GM21526 (cell line): ENCODE results near the gene CCNQ.

Experiments used
- ATAC-seq: cut with Tn5 transposase; IDR thresholded peaks from one replicate; pipeline ENCODE4 v1.9.1; 2021; ENCODE audit warnings: moderate library complexity; ENCODE audit not compliant: unreplicated experiment, low FRiP score

CCNQ gene

GRCh38 chrX:153578200-153578835 is 20.6 kb downstream of the CCNQ start:
- no peak for ATAC-seq

GRCh38 chrX:153576961-153577360 is 22.0 kb downstream of the CCNQ start:
- no peak for ATAC-seq

DNA sequence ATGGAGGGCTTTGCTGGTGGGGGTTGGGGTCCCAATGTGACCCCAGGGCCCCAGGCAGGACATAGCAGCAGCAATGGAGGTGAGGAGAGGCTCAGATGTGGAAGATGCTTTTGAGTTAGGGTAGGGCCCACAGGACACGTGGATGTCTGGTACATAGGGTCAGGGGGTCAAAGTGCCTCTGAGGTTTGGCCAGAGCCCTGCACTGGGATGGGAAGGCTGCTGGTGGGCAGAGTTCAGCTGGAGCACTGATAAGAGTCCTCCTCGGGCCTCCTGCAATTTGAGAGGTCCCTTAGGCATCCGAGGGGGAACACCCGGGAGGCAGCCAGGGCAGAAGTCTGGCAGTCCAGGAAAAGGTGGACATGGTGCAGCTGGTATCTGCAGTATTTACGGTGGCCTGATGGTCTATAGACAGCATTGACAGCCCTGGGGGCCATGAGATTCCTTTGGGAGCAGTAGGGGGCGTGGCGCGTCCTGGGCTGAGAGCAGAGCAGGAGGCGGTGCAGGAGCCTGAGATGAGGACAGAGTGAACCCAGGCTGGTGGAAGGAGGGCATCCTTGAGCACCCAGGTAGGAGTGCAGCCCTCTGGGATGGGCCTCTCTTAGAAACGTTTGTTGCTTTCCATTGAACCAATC is 22.6 kb downstream of the CCNQ start:
- ATAC-seq, result no peak

DNA sequence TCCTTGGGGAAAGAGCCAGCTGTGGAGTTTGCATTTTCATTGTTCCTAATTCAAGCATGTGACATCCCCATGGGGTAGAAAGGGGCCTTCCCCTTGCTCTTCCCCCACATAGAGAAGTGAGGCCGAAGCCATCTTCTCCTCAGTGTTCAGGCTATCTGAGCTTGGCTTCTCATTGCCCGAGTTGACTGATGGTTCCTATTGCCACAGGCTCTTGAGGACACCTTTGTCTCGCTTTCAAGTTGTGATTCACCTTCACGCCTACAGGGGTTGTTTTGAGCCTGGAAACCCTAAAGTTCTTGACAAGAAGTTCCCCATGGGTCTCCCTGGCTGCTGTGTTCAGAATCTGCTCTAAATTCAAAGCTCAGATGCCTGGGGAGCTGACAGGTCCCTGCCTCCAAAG is 25.0 kb downstream of the CCNQ start:
- no peak for ATAC-seq

- no peak for ATAC-seq
Measured at GRCh38 chrX:153572601-153573000, 26.3 kb downstream of the CCNQ start.

- no peak for ATAC-seq
Measured at GRCh38 chrX:153571534-153571908, 27.4 kb downstream of the CCNQ start.

GRCh38 chrX:153569475-153569874 is 29.5 kb downstream of the CCNQ start:
- ATAC-seq, result no peak

DNA sequence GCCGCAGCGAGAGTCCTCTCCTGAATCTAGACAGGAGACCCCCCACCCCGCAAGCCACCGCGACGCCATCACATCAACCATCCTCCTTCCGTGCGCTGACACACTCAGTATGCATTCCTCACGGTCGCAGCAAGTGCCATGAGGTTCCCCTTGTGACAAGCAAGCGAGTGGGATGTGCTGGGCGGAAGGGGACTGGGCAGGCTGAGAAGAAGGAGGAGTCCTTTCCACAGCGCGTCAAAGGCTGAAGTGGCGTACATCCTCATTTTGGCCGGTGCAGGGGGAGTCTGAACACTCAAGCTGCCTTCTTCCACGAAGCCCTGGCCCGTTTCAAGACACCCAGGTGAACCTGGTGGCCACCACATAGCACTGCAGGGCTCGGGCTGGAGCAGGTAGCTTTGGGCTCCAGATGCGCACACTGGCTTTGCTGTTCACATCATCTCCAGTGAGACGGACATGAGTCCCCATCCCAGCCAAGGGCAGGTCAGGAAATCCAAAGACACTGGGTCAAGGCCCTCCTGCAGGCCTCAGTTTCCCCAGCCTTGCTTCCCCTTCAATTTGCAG is 30.4 kb downstream of the CCNQ start:
- ATAC-seq, result no peak

DNA sequence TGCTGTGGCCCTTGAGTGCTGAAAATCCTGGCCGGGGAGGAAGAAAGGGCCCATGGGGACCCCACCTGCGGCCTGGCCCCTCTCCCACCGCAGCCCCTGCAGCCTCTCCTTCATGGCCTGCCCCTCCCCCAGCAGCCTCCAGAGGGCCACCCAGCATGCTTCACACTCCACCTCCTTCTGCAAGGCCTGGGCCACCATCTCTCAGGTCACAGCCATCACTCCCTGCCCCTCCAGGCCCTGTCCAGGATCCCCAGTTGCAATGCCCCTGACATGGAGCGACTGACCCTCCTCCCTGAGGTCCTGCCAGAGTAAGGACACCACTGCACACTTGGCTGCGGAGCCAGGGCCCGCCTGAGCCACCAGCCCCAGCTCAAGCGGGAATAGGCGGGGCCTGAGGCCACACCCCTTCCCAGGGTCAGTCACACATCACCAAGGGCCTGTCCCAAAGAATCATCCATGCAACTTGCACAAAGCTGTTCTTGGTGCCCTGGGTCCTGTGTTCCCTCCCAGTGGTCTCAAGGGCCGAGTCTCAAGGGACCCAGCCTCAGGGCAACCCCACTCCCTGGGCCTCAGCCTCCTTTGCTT is 32.9 kb downstream of the CCNQ start:
- no peak for ATAC-seq

DNA sequence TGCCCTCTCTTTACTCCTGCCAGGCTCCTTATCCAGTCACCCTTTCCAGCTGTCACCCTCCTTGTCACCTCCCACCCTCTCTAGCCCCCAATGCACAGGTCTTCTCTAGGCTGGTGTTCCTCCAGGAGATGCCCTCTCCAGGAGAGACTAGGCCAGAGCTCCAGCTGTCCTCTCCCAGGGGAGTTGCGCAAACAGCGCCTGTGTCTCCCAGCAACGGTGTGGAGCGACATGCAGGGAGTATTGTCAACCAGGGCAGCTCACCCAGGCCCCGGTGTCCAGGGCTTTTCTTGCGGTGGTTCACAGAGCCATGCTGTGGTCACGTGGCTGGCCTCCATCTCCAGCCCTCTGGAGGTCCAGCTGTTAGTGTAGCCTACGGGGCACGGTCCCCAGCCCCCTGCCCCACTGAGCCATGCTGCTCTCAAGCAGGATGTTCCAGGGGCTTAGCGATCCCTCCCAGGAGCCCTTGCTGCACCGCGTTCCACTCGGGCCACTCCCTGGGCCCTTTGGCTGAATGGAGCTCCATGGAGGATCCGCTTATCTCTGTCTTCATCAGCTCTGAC is 34.8 kb downstream of the CCNQ start:
- ATAC-seq, result no peak

DNA sequence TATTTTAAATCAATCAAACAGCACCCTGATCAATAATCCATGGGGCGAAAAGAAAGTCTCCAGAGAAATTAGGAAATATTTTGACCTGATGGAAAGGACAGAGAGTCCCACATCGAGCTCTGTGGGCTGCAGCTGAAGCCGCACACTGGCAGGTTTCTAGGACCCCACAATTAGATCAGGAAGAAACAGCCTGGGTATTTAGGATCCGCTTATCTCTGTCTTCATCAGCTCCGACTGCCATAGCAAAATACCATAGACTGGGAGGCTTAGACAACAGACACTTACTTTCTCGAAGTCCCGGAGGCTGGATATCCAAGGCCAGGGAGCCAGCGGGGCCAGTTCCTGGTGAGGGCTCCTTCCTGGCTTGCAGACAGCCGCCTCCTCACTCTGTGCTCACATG is 36.4 kb downstream of the CCNQ start:
- no peak for ATAC-seq

GRCh38 chrX:153561337-153561736 is 37.6 kb downstream of the CCNQ start:
- no peak for ATAC-seq

- no peak for ATAC-seq
Measured at GRCh38 chrX:153560466-153560865, 38.5 kb downstream of the CCNQ start.

DNA sequence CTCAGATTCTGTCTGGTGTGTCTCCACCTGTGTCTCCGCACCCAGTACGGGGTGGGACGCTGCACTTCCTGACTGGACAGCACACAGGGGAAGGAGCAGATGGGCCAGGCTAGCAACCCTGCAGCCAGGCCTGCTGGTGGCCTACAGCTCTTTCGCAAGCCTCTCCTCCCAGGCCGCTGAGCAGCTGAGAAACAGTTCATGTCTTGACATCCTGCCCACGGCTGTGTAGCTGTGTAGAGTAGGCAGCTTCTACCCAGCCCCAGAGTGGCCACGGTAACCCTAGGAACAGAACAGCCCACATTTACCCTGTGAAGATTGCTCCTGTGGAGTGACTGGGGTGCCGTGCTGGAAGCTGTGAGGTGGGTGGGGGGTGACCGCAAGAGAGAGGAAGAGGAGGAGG is 38.9 kb downstream of the CCNQ start:
- no peak for ATAC-seq

DNA sequence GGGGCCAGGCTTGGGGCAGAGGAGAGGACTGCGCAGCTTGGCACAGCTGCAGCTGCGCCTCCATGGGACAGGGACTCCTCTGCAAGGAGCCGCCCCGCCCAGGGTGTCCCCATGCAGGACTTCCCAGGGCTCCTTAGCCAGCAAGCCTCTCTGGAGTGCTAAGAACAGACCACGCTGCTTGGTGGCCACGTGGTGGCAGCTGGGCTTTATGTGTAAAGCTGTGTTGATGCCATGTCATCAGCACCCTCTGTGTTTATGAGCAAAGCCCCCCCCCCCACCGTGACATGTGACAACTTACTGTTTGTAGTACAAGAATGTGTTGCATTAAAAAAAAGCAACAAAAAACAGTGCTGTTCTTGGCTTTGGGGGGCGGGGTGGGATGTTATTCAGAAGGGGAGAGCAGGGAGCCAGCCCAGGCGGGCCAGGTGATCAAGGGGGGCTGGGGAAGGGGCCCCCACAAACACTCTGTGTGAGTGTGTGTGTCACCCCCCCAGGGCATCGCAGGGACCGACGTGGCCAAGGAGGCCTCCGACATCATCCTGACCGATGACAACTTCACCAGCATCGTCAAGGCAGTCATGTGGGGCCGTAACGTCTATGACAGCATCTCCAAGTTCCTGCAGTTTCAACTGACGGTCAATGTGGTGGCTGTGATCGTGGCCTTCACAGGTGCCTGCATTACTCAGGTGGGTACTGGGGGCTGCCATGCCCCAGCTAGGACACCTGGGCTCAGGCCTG is 41.2 kb downstream of the CCNQ start:
- ATAC-seq, result no peak

GRCh38 chrX:153556767-153557166 is 42.2 kb downstream of the CCNQ start:
- ATAC-seq, result no peak

DNA sequence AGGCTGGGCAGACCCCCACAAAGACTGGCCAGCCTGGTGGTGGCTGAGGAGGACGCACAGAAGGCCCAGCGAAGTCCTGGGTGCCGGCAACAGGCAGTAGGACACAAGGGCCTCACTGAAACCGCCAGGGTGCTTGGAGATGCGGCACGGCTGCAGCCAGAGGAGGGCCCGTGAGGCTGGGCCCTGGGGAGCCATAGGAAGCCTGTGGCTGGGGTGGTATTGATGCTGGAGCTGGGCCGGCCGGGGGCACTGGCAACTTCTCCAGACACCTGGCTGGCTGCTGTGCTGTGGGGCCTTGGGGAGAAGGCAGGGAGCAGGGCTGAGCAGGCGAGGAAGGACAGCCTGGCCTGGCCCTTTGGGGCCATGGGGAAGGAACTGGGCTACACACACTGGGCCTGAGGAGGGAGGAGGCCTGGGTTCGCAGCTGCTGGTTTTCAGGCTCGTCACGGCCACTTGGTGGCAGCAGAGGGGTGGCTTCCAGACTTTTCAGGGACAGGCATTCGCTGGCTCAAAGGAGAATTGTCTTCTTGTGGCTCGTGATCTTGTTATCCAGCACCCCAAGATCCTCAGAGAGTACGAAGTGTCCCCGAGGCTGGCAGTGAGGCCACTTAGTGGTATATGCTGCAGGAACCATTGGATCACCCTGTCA is 44.3 kb downstream of the CCNQ start:
- no peak for ATAC-seq

DNA sequence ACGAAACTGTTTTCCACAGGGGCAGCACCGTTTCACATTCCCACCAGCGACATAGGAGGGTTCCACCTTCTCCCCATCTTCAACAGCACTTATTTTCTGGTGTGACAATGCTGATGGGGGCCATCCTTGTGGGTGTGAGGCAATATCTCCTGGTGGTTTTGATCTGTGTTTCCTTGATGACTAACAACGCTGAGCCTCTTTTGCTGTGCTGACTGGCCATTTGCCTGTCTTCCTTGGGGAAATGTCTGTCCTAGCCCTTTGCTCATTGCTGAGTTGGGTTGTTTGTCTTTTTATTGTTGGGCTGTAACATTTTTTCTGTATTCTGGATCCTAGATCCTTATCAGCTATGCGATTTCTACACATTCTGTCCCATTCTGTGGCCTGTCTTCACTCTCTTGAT is 47.8 kb downstream of the CCNQ start:
- no peak for ATAC-seq

- no peak for ATAC-seq
Measured at GRCh38 chrX:153549807-153550206, 49.1 kb downstream of the CCNQ start.

DNA sequence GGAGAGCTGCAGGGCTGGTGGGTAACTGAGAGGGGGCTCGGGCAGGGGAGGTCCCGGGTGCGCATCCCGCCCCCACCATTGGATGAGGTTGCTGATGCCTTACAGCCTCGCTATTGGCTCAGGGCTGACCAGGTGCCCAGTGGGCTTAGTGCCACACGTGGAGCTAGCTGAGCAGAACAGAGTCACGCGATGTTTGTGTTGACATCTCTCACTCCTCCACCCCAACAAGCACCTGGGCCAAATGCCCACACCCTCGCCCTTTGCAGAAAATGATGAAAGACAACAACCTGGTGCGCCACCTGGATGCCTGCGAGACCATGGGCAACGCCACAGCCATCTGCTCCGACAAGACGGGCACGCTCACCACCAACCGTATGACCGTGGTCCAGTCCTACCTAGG is 49.7 kb downstream of the CCNQ start:
- ATAC-seq, result no peak

- ATAC-seq, result no peak
Measured at GRCh38 chrX:153547195-153547594, 51.7 kb downstream of the CCNQ start.
